Muscle of back (tissue), 11 donors: ENCODE measurements around the gene CTNNA3. TPM values are rescaled to one million over a fixed set of nuclear protein-coding genes. Genes with fewer than 3 reads are reported as not detected.
A peak's percentile ranks its signal among the peaks of the same experiment; 100 is the strongest.

ENCODE experiments used
- DNase-seq, 3 donors: peaks; one replicate each; pipeline versions ENCODE4 v3.0.0 to v3.0.0-alpha.2; 2013
- polyA plus RNA-seq, 10 donors: library from polyadenylated mRNA; unstranded; fragments of 120-200 nt; gene quantifications; one replicate each; pipeline ENCODE4 v1.2.1, GENCODE V29; 2013; ENCODE audit not compliant: insufficient read length in 10 of 10

Gene CTNNA3
- polyA plus RNA-seq, 10 donors: 4.6 to 15.8 (median 7.9) TPM

GRCh38 chr10:66940965-66941364, 755.0 kb downstream of the CTNNA3 start:
- DNase-seq: no peak

- no peak for DNase-seq
Measured at GRCh38 chr10:66934711-66935110, 761.3 kb downstream of the CTNNA3 start.

GRCh38 chr10:66931949-66932343, 764.0 kb downstream of the CTNNA3 start:
- DNase-seq: no peak

- DNase-seq: peak; percentile 56 to 78 (median 58)
Measured at GRCh38 chr10:66931340-66931948, 764.6 kb downstream of the CTNNA3 start.

DNA sequence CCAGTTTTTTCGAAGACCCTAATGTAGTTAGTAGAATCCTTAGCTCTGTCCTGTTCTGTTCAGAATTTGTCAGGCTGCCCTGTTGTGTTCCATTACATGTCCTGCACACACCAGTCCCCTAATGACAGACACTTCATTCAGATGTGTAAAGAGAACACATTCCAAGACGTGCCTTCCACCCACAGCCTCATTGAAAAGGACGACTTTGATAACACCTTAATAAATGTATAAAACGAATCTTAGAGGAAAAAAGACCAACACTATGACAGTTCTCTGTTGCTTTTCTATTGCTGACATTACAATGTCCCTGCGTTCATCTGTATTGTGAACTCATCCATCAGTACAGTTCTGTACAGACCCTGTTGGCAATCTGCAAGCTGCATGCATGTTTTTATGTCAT, 766.6 kb downstream of the CTNNA3 start:
- DNase-seq: no peak

GRCh38 chr10:66928776-66929175, 767.2 kb downstream of the CTNNA3 start:
- DNase-seq: peak in 1 of 3 donors; percentile 31

DNA sequence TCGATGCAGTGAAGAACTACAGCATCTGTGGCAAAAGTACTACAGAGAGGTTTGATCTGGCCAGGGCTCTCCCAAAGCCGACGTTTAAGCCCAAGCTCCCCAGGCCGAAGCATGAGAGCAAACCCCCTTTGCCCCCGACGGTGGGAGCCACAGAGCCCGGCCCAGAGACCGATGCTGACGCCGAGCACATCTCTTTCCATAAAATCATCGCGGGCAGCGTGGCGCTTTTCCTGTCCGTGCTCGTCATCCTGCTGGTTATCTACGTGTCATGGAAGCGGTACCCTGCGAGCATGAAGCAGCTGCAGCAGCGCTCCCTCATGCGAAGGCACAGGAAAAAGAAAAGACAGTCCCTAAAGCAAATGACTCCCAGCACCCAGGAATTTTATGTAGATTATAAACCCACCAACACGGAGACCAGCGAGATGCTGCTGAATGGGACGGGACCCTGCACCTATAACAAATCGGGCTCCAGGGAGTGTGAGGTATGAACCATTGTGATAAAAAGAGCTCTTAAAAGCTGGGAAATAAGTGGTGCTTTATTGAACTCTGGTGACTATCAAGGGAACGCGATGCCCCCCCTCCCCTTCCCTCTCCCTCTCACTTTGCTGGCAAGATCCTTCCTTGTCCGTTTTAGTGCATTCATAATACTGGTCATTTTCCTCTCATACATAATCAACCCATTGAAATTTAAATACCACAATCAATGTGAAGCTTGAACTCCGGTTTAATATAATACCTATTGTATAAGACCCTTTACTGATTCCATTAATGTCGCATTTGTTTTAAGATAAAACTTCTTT, 767.8 kb downstream of the CTNNA3 start:
- DNase-seq: peak; percentile 33 to 76 (median 46)

GRCh38 chr10:66927251-66927935, 768.6 kb downstream of the CTNNA3 start:
- peak in 1 of 3 donors; percentile 15 for DNase-seq

DNA sequence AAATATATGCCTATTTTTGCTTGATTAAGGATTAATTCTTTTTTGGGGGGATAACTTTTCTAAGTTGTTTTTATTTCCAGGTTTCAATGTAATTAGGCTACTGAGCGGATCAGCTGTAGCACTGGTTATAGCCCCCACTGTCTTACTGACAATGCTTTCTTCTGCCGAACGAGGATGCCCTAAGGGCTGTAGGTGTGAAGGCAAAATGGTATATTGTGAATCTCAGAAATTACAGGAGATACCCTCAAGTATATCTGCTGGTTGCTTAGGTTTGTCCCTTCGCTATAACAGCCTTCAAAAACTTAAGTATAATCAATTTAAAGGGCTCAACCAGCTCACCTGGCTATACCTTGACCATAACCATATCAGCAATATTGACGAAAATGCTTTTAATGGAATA, 769.2 kb downstream of the CTNNA3 start:
- no peak for DNase-seq

- peak; percentile 75 to 89 (median 76) for DNase-seq
Measured at GRCh38 chr10:66925896-66926715, 769.9 kb downstream of the CTNNA3 start, which contains the start of gene LRRTM3. Gene LRRTM3 (plus strand): TSS chr10:66926036.

- no peak for DNase-seq
Measured at GRCh38 chr10:66925373-66925772, 770.6 kb downstream of the CTNNA3 start.

DNA sequence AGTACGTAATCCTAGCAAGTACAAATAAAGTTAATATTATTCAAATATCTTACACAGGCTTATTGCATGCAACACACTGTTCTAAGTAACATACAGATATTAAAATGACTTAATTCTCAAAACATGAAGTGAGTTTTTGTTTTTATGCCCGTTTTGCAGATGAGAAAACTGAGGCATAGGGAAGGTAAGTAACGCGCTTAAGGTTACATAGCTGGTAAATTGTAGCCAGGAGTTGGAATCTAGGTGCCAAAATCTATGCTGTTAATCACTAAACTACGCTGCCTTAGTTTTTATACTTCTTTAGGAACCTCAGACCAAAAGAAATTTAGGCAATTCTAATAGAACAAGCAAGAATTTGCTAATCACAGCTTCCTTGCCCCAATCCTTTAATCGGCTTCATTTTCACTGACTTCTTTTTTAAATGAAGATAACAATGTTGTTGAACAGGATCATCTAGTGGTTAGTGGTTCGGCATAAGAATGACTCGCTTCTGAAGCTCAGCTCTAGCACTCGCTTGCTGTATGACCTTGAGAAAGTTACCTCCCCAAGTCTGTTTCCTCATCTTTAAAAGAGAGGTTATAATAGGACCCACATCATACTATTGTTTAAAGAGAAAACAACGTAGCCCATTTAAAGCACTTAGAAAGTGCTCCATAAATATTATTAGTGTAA, 771.2 kb downstream of the CTNNA3 start:
- DNase-seq: no peak

GRCh38 chr10:66919248-66919647, 776.7 kb downstream of the CTNNA3 start:
- no peak for DNase-seq

DNA sequence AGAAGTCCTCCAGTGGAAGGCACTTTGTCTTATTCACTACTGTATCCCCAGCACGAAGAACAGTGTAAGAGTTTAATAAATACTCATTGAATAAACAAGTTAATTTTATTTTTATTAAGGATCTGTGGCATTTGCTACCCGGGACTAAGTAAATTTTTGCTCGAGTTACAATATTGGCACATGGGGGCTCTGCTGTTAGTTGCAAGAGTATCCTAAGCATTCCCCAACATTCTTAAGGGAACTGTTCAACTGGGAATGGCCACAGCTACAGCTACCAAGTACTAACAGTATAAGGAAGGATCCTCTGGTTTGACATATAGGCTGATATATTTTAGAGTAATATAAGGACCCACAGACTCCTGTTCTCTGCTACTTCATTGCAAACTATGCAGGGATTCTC, 778.9 kb downstream of the CTNNA3 start:
- DNase-seq: no peak

DNA sequence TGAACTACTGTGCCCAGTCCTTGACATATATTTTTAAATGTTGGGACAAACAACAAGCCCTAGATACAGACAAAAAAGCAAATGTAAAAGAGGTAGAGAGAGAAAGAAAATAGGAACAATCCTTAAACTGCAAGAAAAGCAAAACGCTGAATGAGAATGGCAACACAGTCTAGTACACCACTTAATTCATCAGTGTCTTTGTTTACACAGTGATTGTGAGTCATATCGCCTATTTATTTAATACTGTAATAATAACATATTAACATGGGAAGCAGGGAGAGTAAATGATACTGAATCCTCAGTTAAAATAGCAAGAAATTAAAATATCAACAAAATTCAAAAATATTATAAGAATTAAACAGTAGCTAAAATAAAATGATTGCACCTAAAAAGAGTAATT, 780.0 kb downstream of the CTNNA3 start:
- no peak for DNase-seq

- no peak for DNase-seq
Measured at GRCh38 chr10:66910671-66911070, 785.3 kb downstream of the CTNNA3 start.

- no peak for DNase-seq
Measured at GRCh38 chr10:66892871-66893270, 803.1 kb downstream of the CTNNA3 start.

DNA sequence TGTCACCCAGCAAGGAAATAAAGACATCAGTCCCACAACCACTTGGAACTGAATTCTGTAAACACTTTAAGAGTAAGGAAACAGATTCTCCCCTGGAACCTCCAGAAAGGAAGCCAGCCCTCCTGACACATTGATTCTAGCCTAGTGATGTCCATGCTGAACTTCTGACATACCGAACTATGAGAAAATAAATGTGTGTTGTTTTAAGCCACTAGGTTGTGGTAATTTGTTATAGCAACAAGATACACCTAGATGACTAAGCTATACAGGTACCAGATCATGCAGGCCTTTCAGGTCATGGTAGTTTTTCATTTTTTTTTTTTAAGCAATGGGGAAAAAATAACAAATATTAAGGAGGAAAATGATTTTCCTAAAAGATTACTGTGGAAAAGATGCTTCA, 807.8 kb downstream of the CTNNA3 start:
- DNase-seq: no peak

DNA sequence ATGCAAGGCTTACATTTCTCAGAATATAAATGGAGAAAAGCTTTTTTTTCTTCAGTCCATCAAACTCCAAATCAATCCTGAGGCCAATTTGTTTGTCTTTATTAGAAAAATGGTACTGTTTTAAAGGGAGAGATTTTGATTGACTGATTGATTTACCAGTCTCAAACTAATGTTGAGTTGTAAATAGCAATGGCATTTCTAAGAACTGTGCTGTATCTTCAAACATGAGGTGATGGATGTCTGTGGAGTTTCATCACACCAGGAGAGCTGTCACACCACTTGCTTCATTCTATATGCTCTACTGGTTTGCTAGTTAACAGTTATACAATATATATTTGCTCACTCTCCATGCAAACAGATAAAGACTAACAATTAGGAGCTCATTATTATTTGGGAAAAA, 809.1 kb downstream of the CTNNA3 start:
- DNase-seq: no peak

- DNase-seq: no peak
Measured at GRCh38 chr10:66882271-66882670, 813.7 kb downstream of the CTNNA3 start.

DNA sequence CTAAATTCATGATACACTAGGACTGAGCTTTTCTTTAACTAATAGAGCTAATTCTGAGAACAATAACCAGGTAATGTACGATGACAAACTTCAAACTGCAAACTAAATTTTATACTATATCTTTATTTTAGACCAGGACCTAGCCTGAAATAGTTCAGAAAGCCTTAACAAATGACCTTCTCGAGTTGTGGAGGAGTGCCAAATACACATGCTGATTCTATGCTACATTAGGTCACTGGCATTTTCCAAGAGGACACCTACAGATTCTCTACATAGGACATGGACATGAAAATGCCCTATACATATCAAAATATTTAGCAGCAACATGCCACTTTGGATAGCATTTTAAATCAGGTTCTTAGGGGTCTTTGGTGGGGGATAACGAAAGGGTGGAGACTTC, 814.2 kb downstream of the CTNNA3 start:
- DNase-seq: no peak
